Upper lobe of left lung (tissue), 4 donors: Measurements from ENCODE around the gene MESD.

ENCODE experiments used
- POLR2A ChIP-seq, 4 donors: fragments of 450-650 bp; IDR thresholded peaks; one replicate each; pipeline ENCODE4 v1.5.1; 2016 to 2017; ENCODE audit warnings: antibody characterized with exemption in 4 of 4, mild to moderate bottlenecking in 2 of 4
- TF ChIP-seq, protein P1 (sequence below), 6 experiments: fragments of 450-650 bp in 4 of 6; fragments of 200-600 bp in 2 of 6; sonication (generic) in 2 of 6; IDR thresholded peaks; one replicate each; pipeline ENCODE4 v1.5.1; 2016 to 2019; ENCODE audit warnings: antibody characterized with exemption in 6 of 6

DNA sequence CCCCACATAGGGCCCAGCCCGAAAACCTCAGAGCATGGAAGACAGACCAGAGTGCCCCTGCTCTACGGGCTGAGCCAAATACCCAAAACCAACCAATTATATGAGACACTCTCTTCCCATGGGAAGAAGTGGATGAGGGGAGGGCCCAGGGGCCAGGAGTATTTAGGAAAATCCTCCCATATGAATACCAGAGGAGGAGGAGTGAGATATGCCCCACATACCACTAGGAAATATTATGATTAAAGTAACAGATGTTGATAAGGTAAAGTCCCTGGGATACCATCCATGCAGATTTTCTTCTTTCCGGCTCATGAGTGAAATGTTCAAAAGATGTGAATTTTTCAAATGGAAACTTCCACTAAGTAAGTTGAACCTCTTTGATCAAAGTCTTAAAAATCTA, 50.4 kb downstream of the MESD start:
- TF ChIP-seq, protein P1, sequence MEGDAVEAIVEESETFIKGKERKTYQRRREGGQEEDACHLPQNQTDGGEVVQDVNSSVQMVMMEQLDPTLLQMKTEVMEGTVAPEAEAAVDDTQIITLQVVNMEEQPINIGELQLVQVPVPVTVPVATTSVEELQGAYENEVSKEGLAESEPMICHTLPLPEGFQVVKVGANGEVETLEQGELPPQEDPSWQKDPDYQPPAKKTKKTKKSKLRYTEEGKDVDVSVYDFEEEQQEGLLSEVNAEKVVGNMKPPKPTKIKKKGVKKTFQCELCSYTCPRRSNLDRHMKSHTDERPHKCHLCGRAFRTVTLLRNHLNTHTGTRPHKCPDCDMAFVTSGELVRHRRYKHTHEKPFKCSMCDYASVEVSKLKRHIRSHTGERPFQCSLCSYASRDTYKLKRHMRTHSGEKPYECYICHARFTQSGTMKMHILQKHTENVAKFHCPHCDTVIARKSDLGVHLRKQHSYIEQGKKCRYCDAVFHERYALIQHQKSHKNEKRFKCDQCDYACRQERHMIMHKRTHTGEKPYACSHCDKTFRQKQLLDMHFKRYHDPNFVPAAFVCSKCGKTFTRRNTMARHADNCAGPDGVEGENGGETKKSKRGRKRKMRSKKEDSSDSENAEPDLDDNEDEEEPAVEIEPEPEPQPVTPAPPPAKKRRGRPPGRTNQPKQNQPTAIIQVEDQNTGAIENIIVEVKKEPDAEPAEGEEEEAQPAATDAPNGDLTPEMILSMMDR (IDR thresholded peaks at IDR 0.05): no peak
- TF ChIP-seq POLR2A (IDR thresholded peaks at IDR 0.05): no peak
